ENCODE results near the gene LDLRAD4.

- TF ChIP-seq CTCF (IDR thresholded peaks at IDR 0.05) (no peak), EZH2 (IDR thresholded peaks at IDR 0.05; ENCODE audit: borderline replicate concordance, insufficient read depth, low read depth, low read length, poor library complexity, severe bottlenecking) (no peak)
These were observed 72.3 kb downstream of the LDLRAD4 start for GRCh38 chr18:13290856-13291271.
